ENCODE results near the gene VN1R5. TPM values are rescaled to one million over a fixed set of nuclear protein-coding genes. Genes with fewer than 3 reads are reported as not detected.

Gene VN1R5
- total and polyA plus RNA-seq, 2 of the 13 experiments (the other 11 are each of a cell fraction or from before 2014, with no cell fraction given) = not detected

GRCh38 chr1:247210376-247211117 is 45.3 kb upstream of the VN1R5 start (continued):
- TF ChIP-seq ZNF891 (CRISPR knock-in tag; IDR thresholded peaks at IDR 0.05) (no peak; the same call in 1 of the 2 replicates), ZNF414 (CRISPR knock-in tag; IDR thresholded peaks at IDR 0.05) (peak; percentile 25; the same call in 1 of the 2 replicates), JUND (CRISPR knock-in tag; IDR thresholded peaks at IDR 0.05) (no peak), EHMT2 (IDR thresholded peaks at IDR 0.05; ENCODE audit: borderline replicate concordance, low read depth, low read length) (no peak), CEBPG (CRISPR knock-in tag; IDR thresholded peaks at IDR 0.05) (no peak), ZNF788 (CRISPR knock-in tag; IDR thresholded peaks at IDR 0.05; ENCODE audit: borderline replicate concordance) (peak; percentile 30; the same call in 1 of the 2 replicates), ZNF784 (CRISPR knock-in tag; IDR thresholded peaks at IDR 0.05; ENCODE audit: borderline replicate concordance) (0 out of 2 replicates have a peak, but pooled peaks have one; percentile 66), ZBTB38 (CRISPR knock-in tag; IDR thresholded peaks at IDR 0.05) (no peak; the same call in 1 of the 2 replicates), IRF2 (CRISPR knock-in tag; IDR thresholded peaks at IDR 0.05) (peak; percentile 41; the same call in 1 of the 2 replicates), HMGA1 (CRISPR knock-in tag; conservative IDR thresholded peaks at IDR 0.05) (no peak), TRIM24 (CRISPR knock-in tag; IDR thresholded peaks at IDR 0.05) (no peak), BHLHE40 (IDR thresholded peaks at IDR 0.05; ENCODE audit: low read length) (no peak), ZNF3 (CRISPR knock-in tag; IDR thresholded peaks at IDR 0.05) (no peak), ZNF674 (CRISPR knock-in tag; IDR thresholded peaks at IDR 0.05; ENCODE audit: low read depth) (peak; percentile 42; the same call in 1 of the 2 replicates), ZNF510 (CRISPR knock-in tag; IDR thresholded peaks at IDR 0.05; ENCODE audit: low read depth) (no peak), ZNF570 (CRISPR knock-in tag; IDR thresholded peaks at IDR 0.05; ENCODE audit: borderline replicate concordance) (no peak), NFYB (CRISPR knock-in tag; IDR thresholded peaks at IDR 0.05) (peak; percentile 89), ZNF124 (CRISPR knock-in tag; IDR thresholded peaks at IDR 0.05) (0 out of 2 replicates have a peak, but pooled peaks have one; percentile 31), ZNF280D (CRISPR knock-in tag; IDR thresholded peaks at IDR 0.05) (no peak)
- TF ChIP-seq, protein P1, sequence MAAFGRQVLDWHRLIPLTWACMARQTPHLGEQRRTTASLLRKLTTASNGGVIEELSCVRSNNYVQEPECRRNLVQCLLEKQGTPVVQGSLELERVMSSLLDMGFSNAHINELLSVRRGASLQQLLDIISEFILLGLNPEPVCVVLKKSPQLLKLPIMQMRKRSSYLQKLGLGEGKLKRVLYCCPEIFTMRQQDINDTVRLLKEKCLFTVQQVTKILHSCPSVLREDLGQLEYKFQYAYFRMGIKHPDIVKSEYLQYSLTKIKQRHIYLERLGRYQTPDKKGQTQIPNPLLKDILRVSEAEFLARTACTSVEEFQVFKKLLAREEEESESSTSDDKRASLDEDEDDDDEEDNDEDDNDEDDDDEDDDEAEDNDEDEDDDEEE (CRISPR knock-in tag; IDR thresholded peaks at IDR 0.05) = 0 out of 2 replicates have a peak, but pooled peaks have one; percentile 82
- TF ChIP-seq, protein P2, sequence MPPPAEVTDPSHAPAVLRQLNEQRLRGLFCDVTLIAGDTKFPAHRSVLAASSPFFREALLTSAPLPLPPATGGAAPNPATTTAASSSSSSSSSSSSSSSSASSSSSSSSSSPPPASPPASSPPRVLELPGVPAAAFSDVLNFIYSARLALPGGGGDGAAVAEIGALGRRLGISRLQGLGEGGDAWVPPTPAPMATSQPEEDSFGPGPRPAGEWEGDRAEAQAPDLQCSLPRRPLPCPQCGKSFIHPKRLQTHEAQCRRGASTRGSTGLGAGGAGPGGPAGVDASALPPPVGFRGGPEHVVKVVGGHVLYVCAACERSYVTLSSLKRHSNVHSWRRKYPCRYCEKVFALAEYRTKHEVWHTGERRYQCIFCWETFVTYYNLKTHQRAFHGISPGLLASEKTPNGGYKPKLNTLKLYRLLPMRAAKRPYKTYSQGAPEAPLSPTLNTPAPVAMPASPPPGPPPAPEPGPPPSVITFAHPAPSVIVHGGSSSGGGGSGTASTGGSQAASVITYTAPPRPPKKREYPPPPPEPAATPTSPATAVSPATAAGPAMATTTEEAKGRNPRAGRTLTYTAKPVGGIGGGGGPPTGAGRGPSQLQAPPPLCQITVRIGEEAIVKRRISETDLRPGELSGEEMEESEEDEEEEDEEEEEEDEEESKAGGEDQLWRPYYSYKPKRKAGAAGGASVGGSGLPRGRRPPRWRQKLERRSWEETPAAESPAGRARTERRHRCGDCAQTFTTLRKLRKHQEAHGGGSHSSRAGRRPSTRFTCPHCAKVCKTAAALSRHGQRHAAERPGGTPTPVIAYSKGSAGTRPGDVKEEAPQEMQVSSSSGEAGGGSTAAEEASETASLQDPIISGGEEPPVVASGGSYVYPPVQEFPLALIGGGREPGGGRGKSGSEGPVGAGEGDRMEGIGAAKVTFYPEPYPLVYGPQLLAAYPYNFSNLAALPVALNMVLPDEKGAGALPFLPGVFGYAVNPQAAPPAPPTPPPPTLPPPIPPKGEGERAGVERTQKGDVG (CRISPR knock-in tag; IDR thresholded peaks at IDR 0.05; ENCODE audit: borderline replicate concordance) = no peak
